Hematopoietic multipotent progenitor cell treated with erythropoietin and hydrocortisone succinate and interleukin-3 and kit ligand, for 17 days (in vitro differentiated cells): ENCODE data around the gene LCK.

Experiments
- DNase-seq: peaks from one replicate; pipeline ENCODE4 v3.0.0-alpha.2; 2015; ENCODE audit warnings: low spot score

LCK gene

DNA sequence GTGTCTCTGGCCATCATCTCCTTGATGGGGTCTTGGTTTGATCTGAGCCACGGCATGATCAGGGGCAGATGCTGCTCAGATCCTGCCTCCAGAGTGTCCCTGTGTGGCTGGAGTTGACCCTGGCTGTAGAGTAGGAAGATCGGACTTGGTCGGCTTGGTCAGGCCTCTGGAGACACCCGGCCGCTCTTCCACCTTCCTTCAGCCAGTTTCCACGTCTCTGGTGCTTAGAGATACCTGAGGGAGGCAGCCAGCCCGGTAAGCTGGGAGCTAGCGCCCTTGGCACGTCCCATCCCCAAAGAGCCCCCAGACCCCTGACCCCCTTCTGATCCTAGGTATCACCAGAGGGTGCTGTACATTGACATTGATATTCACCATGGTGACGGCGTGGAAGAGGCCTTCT lies 76.1 kb downstream of the LCK start:
- DNase-seq = no peak

DNA sequence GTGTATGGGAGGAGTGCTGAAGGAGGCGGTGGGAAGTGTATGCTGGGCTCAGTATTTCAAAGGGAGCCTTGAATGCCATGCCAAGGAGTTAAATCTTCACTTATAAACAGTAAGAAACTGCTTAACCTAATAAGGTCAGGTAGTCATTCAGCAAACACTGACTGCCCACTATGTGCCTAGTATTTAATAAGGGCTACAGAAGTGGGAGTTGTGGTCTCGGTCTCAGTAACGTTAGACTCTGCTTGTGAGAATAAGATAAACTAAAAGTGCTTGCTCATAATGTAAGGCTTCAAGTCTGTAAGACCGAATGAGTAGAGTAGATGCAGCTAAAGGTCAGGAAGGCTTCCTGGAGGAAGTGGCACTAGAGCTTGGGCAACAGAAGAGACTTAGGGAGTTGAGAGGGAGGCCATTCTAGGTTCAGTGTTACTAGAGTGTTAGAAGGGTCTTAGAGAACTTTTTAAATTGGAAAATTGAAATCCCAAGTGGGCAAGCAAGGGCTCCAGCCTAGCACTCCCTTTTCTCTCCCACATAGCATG lies 78.9 kb downstream of the LCK start:
- no peak for DNase-seq

DNA sequence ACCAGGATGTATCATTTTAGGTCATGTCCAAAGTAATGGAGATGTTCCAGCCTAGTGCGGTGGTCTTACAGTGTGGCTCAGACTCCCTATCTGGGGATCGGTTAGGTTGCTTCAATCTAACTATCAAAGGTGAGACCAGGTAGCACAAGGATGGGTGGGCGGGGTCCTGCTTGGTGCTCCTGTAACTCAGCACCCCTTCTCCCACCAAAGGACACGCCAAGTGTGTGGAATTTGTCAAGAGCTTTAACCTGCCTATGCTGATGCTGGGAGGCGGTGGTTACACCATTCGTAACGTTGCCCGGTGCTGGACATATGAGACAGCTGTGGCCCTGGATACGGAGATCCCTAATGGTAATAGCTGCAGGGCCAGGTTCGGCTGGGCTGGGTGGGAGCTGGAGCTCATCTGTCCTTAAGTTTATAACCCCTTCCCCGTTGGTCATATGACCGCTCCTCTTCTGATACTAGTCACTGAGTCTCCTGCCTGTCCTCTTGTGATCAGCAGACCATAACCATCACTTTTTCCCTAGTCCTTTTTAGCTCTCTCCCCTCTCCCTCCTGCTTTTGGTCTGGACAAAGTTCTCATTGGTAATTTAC lies 79.6 kb downstream of the LCK start:
- DNase-seq = no peak

DNA sequence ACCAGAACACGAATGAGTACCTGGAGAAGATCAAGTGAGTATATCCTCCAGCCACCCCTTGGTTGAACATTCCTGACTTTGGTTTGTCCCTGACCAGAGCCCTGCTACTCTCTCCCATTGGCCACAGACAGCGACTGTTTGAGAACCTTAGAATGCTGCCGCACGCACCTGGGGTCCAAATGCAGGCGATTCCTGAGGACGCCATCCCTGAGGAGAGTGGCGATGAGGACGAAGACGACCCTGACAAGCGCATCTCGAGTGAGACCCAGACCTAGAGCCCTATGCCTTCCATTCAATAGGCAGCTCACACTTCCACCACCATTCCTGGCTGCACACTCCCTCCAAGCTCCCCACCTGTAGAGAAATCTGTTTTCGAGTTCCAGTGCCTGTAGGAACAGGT lies 80.5 kb downstream of the LCK start:
- no peak for DNase-seq

DNA sequence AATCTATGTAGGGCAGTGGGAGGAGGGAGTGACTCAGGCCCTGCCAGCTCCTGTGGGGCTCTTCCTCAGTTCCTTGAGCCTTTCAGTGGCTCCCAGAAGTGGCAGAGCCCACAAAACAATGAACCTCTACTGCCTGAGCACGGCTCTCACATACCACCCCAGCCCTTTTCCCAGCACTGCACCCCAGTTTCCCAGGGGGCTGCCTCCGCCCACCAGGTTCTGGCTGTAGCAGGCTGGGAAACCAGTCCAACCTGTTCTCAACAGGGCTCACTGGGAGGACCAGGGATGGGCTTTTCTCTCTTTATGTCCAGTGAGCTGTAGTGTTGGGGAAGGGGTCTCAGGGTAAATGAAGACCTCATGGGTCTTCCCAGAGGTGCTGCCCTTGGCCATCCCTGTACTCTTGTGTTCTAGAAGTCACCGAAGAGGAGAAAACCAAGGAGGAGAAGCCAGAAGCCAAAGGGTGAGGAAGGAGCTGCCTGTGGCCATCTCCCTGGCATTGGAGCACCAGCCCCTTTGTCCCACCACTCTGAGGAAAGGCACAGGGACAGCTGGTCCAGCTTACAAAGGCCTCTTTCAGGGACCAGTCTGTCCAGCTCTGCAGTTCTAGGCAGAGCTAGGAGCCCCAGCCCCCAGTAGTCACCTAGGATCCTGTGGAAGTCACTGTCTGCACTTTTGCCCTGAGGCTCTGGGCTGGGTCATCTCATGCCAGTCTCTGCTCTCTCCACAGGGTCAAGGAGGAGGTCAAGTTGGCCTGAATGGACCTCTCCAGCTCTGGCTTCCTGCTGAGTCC lies 81.4 kb downstream of the LCK start:
- no peak for DNase-seq

DNA sequence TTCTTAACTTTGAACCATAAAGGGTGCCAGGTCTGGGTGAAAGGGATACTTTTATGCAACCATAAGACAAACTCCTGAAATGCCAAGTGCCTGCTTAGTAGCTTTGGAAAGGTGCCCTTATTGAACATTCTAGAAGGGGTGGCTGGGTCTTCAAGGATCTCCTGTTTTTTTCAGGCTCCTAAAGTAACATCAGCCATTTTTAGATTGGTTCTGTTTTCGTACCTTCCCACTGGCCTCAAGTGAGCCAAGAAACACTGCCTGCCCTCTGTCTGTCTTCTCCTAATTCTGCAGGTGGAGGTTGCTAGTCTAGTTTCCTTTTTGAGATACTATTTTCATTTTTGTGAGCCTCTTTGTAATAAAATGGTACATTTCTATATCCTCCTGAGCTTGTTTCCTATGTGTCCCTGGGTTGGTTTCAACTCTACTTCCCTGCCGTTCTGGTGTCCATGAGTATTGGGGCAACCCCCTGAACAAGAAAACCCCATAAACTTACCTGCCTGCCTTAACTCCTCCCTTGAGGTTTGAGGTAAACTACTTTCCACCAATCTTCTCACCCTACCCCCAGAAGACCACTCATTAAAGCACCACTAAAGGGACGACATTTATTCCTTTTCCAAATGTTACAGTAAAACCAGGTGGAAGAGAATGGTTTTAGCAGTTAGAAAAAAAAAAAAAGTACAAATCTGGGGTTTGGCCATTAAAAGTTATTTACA lies 82.3 kb downstream of the LCK start:
- DNase-seq = no peak

DNA sequence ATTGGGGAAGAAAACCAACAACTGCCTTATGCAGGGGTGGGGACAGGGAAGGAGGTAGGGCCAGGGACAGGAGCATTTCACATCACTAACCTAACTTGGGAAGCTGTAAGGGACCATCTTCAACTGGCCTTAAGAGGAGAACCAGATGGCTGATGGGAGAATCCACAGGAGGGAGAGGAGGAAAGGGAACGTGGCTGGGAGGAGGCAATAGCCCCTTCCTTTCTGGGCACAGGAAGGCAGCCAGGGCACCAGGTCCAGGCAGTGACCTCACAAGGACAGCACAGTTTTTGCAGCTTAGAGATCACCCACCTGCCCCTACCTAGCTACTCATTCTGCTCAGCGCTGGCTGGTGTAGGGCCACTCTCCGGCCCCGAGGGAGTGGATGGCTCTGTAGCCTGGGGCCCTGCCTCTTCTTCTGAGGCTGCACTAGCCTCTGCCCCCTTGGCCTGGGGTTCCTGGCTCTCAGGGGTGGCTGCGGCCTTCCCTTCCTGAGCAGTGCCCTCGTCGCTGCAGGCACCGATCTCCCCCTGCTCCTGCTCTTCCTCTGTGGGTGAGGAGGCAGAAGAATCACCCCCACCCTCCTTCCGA lies 83.3 kb downstream of the LCK start:
- DNase-seq = no peak

DNA sequence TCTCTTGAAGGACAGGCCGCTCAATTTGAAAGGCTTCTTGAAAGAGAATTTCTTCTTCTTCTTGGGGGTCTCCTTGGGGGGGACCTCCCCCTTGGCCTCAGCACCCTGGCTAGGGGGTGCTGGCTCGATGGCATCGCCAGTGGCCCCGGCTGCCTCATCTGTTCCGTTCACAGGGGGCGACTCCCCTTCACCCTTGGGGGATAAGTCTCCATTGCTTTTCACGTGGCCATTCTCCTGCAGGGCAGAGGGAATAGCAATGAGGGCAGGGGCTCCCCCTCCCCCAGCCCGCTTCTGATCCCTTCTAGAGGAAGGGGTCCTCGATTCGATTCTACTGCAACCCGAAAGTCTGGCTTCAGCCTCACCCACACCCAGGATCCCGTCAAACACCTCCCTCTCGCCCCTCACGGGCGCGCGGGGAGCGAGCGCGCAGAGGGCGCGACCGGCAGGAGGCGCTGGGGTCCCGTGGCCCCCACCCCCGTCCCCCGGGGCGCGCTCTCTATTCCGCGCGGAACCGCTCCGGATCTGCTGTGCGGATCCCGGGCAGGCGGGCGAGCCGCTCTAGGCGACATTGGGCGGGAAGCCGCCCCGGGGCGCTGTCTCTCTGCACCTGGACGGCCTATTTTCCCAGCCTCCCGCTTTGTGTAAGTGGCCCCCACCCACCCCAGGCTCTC lies 83.9 kb downstream of the LCK start:
- no peak for DNase-seq

DNA sequence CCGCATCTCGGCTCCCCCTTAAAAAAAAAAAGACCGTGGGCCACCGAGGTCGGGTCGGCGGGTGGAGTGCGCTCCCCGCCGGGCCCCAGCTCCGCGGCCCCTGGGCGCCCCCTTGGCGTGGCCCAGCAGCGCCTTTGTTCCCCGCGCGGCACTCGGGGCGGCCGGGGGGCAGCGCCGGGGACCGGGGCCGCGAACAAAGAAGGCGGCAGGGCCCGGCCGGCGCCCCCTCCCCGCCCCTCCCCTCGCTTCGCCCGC lies 84.4 kb downstream of the LCK start:
- no peak for DNase-seq
